ENCODE data around the gene SMARCE1.

SMARCE1 gene

DNA sequence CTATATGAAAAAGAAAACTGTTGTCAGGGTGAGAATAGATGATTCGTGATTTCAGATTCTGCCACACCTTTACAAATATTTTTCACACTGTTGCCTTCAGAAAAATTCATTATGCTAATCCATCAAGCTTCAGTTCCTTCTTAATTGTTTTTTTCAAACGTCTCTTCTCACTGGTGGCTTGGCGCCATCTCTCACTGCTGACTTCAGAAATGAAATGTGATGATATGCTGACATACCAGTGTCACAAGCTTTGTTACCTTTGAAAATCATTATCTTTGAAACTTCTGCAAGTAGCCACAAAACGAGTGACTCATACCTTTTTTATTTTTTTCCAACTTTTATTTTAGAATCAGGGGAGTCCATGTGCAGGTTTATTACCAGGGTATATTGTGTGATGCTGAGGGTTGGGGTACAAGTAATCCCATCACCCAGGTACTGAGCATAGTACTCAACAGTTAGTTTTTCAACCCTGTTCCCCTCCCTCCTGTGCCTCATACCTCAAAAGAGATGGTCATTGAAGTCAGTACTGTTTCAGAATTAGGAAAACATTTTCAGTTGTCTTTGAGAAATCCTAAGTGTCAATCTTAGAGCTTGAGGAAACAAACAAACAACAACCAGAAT, 31.4 kb upstream of the SMARCE1 start:
- H3K27me3 ChIP-seq (ENCODE audit: insufficient read depth, low read length): no peaks in the 10 kb centered on the region
- no peaks in the 10 kb centered on the region for H3K4me1 ChIP-seq (ENCODE audit: insufficient read depth, low read length, severe bottlenecking)
- H3K9me3 ChIP-seq (ENCODE audit: low read length): no peaks in the 10 kb centered on the region
- no peaks in the 10 kb centered on the region for H3K9me2 ChIP-seq (ENCODE audit: low read depth, low read length)
- H3K4me2 ChIP-seq (ENCODE audit: low read length): no peak overlapping the region
- TF ChIP-seq, protein P1, sequence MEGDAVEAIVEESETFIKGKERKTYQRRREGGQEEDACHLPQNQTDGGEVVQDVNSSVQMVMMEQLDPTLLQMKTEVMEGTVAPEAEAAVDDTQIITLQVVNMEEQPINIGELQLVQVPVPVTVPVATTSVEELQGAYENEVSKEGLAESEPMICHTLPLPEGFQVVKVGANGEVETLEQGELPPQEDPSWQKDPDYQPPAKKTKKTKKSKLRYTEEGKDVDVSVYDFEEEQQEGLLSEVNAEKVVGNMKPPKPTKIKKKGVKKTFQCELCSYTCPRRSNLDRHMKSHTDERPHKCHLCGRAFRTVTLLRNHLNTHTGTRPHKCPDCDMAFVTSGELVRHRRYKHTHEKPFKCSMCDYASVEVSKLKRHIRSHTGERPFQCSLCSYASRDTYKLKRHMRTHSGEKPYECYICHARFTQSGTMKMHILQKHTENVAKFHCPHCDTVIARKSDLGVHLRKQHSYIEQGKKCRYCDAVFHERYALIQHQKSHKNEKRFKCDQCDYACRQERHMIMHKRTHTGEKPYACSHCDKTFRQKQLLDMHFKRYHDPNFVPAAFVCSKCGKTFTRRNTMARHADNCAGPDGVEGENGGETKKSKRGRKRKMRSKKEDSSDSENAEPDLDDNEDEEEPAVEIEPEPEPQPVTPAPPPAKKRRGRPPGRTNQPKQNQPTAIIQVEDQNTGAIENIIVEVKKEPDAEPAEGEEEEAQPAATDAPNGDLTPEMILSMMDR (IDR thresholded peaks at IDR 0.05; ENCODE audit: low read length): no peak
- no peak for TF ChIP-seq EZH2 (IDR thresholded peaks at IDR 0.05; ENCODE audit: borderline replicate concordance, low read length)
- no peaks in the 10 kb centered on the region for H3K36me3 ChIP-seq (ENCODE audit: insufficient read depth, low read length)
- no peak overlapping the region for H3K27ac ChIP-seq (ENCODE audit: low read depth, low read length, poor library complexity, severe bottlenecking)
- H3K79me2 ChIP-seq (ENCODE audit: insufficient read depth, low read length): no peaks in the 10 kb centered on the region
- no peaks in the 10 kb centered on the region for H3F3A ChIP-seq (ENCODE audit: insufficient read depth, low read length)
- no peak overlapping the region for H3K9ac ChIP-seq (ENCODE audit: low read length)
- H4K20me1 ChIP-seq (ENCODE audit: insufficient read depth, low read length): no peaks in the 10 kb centered on the region
- H3K4me3 ChIP-seq (ENCODE audit: low read depth, low read length, poor library complexity, severe bottlenecking): no peak overlapping the region
- no peak overlapping the region for H2AFZ ChIP-seq (ENCODE audit: low read length)

DNA sequence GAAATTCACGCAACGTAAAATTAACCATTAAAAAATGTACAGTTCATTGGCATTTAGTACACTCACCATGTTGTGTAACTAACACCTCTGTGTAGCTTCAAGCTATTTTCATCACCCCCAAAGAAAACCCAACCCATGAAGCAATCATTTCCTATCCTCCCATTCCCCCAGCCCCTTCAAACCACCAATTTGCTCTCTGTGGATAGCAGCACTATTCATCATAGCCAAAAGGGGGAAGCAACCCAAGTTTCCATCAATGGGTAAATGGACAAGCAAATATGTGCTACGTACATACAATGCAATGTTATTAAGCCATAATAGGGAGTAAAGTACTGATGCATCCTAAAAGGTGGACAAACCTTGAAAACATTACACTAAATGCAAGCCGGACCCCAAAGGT, 28.3 kb upstream of the SMARCE1 start:
- no peak overlapping the region for H3K4me2 ChIP-seq (ENCODE audit: low read length)
- H3K4me1 ChIP-seq (ENCODE audit: insufficient read depth, low read length, severe bottlenecking): no peaks in the 10 kb centered on the region
- H3K27ac ChIP-seq (ENCODE audit: low read depth, low read length, poor library complexity, severe bottlenecking): no peak overlapping the region
- H3K4me3 ChIP-seq (ENCODE audit: low read depth, low read length, poor library complexity, severe bottlenecking): no peak overlapping the region
- no peaks in the 10 kb centered on the region for H3K79me2 ChIP-seq (ENCODE audit: insufficient read depth, low read length)
- TF ChIP-seq, protein P1 (IDR thresholded peaks at IDR 0.05; ENCODE audit: low read length): no peak
- TF ChIP-seq EZH2 (IDR thresholded peaks at IDR 0.05; ENCODE audit: borderline replicate concordance, low read length): no peak
- H4K20me1 ChIP-seq (ENCODE audit: insufficient read depth, low read length): no peaks in the 10 kb centered on the region
- H3K36me3 ChIP-seq (ENCODE audit: insufficient read depth, low read length): no peaks in the 10 kb centered on the region
- no peaks in the 10 kb centered on the region for H3K9me3 ChIP-seq (ENCODE audit: low read length)
- H3K27me3 ChIP-seq (ENCODE audit: insufficient read depth, low read length): no peaks in the 10 kb centered on the region
- H3K9me2 ChIP-seq (ENCODE audit: low read depth, low read length): no peaks in the 10 kb centered on the region
- no peak overlapping the region for H3K9ac ChIP-seq (ENCODE audit: low read length)
- H3F3A ChIP-seq (ENCODE audit: insufficient read depth, low read length): no peaks in the 10 kb centered on the region
- H2AFZ ChIP-seq (ENCODE audit: low read length): no peak overlapping the region

DNA sequence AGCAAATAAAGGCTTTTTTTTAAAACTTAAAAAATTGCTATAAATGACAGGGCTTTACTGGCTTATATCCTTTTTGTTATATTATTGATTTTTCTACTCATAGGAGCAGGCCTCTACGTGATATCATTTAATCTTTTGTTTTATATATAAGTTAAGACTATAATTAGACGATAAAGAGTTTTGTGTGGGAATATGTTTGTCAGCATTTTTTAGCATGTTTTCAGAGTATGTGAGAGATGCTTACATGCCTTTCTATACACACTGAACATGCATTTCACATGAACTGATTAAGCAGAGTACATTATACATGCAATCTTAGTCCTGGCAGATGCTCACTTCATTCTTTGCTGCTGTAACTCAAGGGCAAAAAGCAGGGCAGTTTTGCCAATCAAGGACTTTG, 25.0 kb upstream of the SMARCE1 start:
- H3F3A ChIP-seq (ENCODE audit: insufficient read depth, low read length): no peaks in the 10 kb centered on the region
- no peaks in the 10 kb centered on the region for H3K79me2 ChIP-seq (ENCODE audit: insufficient read depth, low read length)
- TF ChIP-seq, protein P1 (IDR thresholded peaks at IDR 0.05; ENCODE audit: low read length): no peak
- no peak for TF ChIP-seq EZH2 (IDR thresholded peaks at IDR 0.05; ENCODE audit: borderline replicate concordance, low read length)
- no peak overlapping the region for H3K9ac ChIP-seq (ENCODE audit: low read length)
- no peaks in the 10 kb centered on the region for H3K27me3 ChIP-seq (ENCODE audit: insufficient read depth, low read length)
- no peak overlapping the region for H3K4me2 ChIP-seq (ENCODE audit: low read length)
- no peaks in the 10 kb centered on the region for H3K9me3 ChIP-seq (ENCODE audit: low read length)
- H3K36me3 ChIP-seq (ENCODE audit: insufficient read depth, low read length): no peaks in the 10 kb centered on the region
- H3K27ac ChIP-seq (ENCODE audit: low read depth, low read length, poor library complexity, severe bottlenecking): no peak overlapping the region
- H3K4me3 ChIP-seq (ENCODE audit: low read depth, low read length, poor library complexity, severe bottlenecking): no peak overlapping the region
- H3K9me2 ChIP-seq (ENCODE audit: low read depth, low read length): no peaks in the 10 kb centered on the region
- H2AFZ ChIP-seq (ENCODE audit: low read length): no peak overlapping the region
- H3K4me1 ChIP-seq (ENCODE audit: insufficient read depth, low read length, severe bottlenecking): no peaks in the 10 kb centered on the region
- no peaks in the 10 kb centered on the region for H4K20me1 ChIP-seq (ENCODE audit: insufficient read depth, low read length)

Measured in OCI-LY1 (cell line).